Measurements from ENCODE around the gene HTT.

DNA sequence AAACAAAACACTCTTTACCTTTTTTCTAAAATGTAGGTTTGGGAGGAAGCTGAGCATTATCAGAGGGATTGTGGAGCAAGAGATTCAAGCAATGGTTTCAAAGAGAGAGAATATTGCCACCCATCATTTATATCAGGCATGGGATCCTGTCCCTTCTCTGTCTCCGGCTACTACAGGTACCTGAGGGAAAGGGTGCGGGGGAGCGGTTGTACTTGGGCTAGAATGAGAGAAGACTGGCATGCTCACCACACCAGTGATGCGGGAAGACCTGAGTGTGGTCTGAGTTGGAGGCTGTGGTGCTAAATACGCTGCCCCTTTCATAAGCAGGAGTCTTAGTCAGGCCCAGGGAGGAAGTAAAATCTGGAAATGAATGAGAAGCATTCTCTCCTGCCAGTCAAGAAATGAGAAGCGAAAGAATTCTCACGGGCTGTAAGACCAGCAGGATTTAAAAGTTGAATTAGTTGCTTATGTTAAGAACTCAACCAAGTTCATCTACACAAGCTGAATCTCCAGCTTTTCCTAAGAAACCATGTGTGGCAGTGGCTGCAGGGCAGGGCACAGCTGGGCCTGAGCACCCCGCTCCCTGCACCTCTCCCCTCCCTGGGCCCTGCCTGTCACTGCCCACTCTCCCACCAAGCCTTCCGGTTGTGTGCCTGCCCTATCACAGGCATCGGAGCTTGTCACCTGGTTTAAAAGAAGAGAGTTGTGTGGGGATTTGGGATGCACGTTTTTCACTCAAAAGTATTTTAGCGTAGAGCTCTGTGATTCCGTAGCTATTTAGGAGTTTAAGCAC is 149.7 kb downstream of the HTT start:
- TF ChIP-seq TBL1XR1 (IDR thresholded peaks at IDR 0.05; ENCODE audit: borderline replicate concordance, low read length, partially characterized antibody) (no peak), GABPB1 (CRISPR knock-in tag; IDR thresholded peaks at IDR 0.05) (no peak)
- TF ChIP-seq, protein P1, sequence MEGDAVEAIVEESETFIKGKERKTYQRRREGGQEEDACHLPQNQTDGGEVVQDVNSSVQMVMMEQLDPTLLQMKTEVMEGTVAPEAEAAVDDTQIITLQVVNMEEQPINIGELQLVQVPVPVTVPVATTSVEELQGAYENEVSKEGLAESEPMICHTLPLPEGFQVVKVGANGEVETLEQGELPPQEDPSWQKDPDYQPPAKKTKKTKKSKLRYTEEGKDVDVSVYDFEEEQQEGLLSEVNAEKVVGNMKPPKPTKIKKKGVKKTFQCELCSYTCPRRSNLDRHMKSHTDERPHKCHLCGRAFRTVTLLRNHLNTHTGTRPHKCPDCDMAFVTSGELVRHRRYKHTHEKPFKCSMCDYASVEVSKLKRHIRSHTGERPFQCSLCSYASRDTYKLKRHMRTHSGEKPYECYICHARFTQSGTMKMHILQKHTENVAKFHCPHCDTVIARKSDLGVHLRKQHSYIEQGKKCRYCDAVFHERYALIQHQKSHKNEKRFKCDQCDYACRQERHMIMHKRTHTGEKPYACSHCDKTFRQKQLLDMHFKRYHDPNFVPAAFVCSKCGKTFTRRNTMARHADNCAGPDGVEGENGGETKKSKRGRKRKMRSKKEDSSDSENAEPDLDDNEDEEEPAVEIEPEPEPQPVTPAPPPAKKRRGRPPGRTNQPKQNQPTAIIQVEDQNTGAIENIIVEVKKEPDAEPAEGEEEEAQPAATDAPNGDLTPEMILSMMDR (CRISPR knock-in tag; IDR thresholded peaks at IDR 0.05) = no peak

Measured in HepG2 (cell line).